H9 (cell line): ENCODE results near the gene TSPAN3. TPM values are rescaled to one million over a fixed set of nuclear protein-coding genes. Genes with fewer than 3 reads are reported as not detected.

Experiments used
- DNase-seq: peaks from one replicate; pipeline ENCODE4 v3.0.0-alpha.2; 2017
- H2AFZ ChIP-seq: one replicate; pipeline ENCODE4 v1.6.1; 2013; ENCODE audit warnings: mild to moderate bottlenecking, low read length, control low read depth, moderate library complexity
- H2AK5ac ChIP-seq: 2 replicates; pipeline ENCODE4 v1.6.1; 2013; ENCODE audit warnings: low read length, control low read depth, mixed read lengths; ENCODE audit not compliant: insufficient read length
- H2BK120ac ChIP-seq: one replicate; pipeline ENCODE4 v1.6.1; 2013; ENCODE audit warnings: low read depth, mild to moderate bottlenecking, low read length, control low read depth, inconsistent platforms; ENCODE audit not compliant: poor library complexity, severe bottlenecking
- H2BK12ac ChIP-seq: 2 replicates; pipeline ENCODE4 v1.6.1; 2013; ENCODE audit warnings: low read length, control low read depth, mixed read lengths, low read depth; ENCODE audit not compliant: insufficient read length
- H2BK15ac ChIP-seq: 2 replicates; pipeline ENCODE4 v1.6.1; 2013; ENCODE audit warnings: low read depth, low read length, control low read depth
- H2BK20ac ChIP-seq: one replicate; pipeline ENCODE4 v1.6.1; 2013; ENCODE audit warnings: low read depth, mild to moderate bottlenecking, low read length, control low read depth, inconsistent platforms; ENCODE audit not compliant: poor library complexity, severe bottlenecking
- H2BK5ac ChIP-seq: 2 replicates; pipeline ENCODE4 v1.6.1; 2013; ENCODE audit warnings: low read length, control low read depth, mixed read lengths; ENCODE audit not compliant: insufficient read length
- H3K14ac ChIP-seq: 2 replicates; pipeline ENCODE4 v1.6.1; 2013; ENCODE audit warnings: low read length, control low read depth; ENCODE audit not compliant: insufficient read depth
- H3K18ac ChIP-seq: 2 replicates; pipeline ENCODE4 v1.6.1; 2013; ENCODE audit warnings: low read depth, mild to moderate bottlenecking, mixed read lengths, low read length, control low read depth; ENCODE audit not compliant: insufficient read length
- H3K23ac ChIP-seq: 2 replicates; pipeline ENCODE4 v1.6.1; 2013; ENCODE audit warnings: low read length, control low read depth, mixed read lengths, low read depth; ENCODE audit not compliant: insufficient read length
- H3K23me2 ChIP-seq: 2 replicates; pipeline ENCODE4 v1.6.1; 2013; ENCODE audit warnings: low read depth, mild to moderate bottlenecking, mixed read lengths, low read length, control low read depth; ENCODE audit not compliant: insufficient read length, poor library complexity, severe bottlenecking
- H3K27ac ChIP-seq: 2 replicates; pipeline ENCODE4 v1.5.1; 2013; ENCODE audit warnings: low read length, control low read depth, mixed read lengths, low read depth; ENCODE audit not compliant: insufficient read length
- H3K27me3 ChIP-seq: 2 replicates; pipeline ENCODE4 v1.6.1; 2013; ENCODE audit warnings: low read length, control low read depth, inconsistent platforms; ENCODE audit not compliant: insufficient read depth
- H3K4ac ChIP-seq: 2 replicates; pipeline ENCODE4 v1.6.1; 2013; ENCODE audit warnings: low read depth, mild to moderate bottlenecking, control low read depth, inconsistent platforms, low read length, moderate library complexity
- H3K4me1 ChIP-seq: 2 replicates; pipeline ENCODE4 v1.6.1; 2013; ENCODE audit warnings: low read length, control low read depth, inconsistent platforms; ENCODE audit not compliant: insufficient read depth
- H3K4me2 ChIP-seq: 2 replicates; pipeline ENCODE4 v1.6.1; 2013; ENCODE audit warnings: low read length, control low read depth, mixed read lengths; ENCODE audit not compliant: insufficient read length, insufficient read depth
- H3K56ac ChIP-seq: 2 replicates; pipeline ENCODE4 v1.6.1; 2013; ENCODE audit warnings: low read depth, mild to moderate bottlenecking, mixed read lengths, low read length, control low read depth; ENCODE audit not compliant: insufficient read length
- H3K79me1 ChIP-seq: 2 replicates; pipeline ENCODE4 v1.6.1; 2013; ENCODE audit warnings: low read depth, mild to moderate bottlenecking, moderate library complexity, low read length, control low read depth, inconsistent platforms; ENCODE audit not compliant: insufficient read depth, poor library complexity, severe bottlenecking
- H3K79me2 ChIP-seq: 2 replicates; pipeline ENCODE4 v1.6.1; 2013; ENCODE audit warnings: low read length, control low read depth, inconsistent platforms; ENCODE audit not compliant: insufficient read depth
- H3K9ac ChIP-seq: 2 replicates; pipeline ENCODE4 v1.6.1; 2013; ENCODE audit warnings: low read length, control low read depth, mixed read lengths; ENCODE audit not compliant: insufficient read length; ENCODE audit errors: extremely low read depth
- H3K9me3 ChIP-seq: one replicate; pipeline ENCODE4 v1.6.1; 2013; ENCODE audit warnings: low read depth, low read length, inconsistent platforms; ENCODE audit not compliant: control insufficient read depth
- H3T11ph ChIP-seq: one replicate; pipeline ENCODE4 v1.6.1; 2013; ENCODE audit warnings: mild to moderate bottlenecking, low read length, control low read depth, inconsistent platforms
- H4K20me1 ChIP-seq: one replicate; pipeline ENCODE4 v1.6.1; 2013; ENCODE audit not compliant: control insufficient read depth, insufficient read length, insufficient read depth
- H4K5ac ChIP-seq: 2 replicates; pipeline ENCODE4 v1.6.1; 2013; ENCODE audit warnings: low read depth, mild to moderate bottlenecking, mixed read lengths, low read length, control low read depth; ENCODE audit not compliant: insufficient read length
- H4K8ac ChIP-seq: replicated peaks from 2 replicates; pipeline ENCODE4 v1.6.1; 2013; ENCODE audit warnings: low read length, control low read depth, mixed read lengths, low read depth; ENCODE audit not compliant: insufficient read length
- H4K91ac ChIP-seq: 2 replicates; pipeline ENCODE4 v1.6.1; 2013; ENCODE audit warnings: low read depth, mild to moderate bottlenecking, moderate library complexity, mixed read lengths, low read length, control low read depth; ENCODE audit not compliant: insufficient read length
- H3K27ac Mint-ChIP-seq, 3 experiments: 2 replicates in 2 of 3; 3 replicates in 1 of 3; pipeline ENCODE4 v1.8.0; 2020 to 2021; ENCODE audit warnings: mixed read lengths in 3 of 3, mild to moderate bottlenecking in 1 of 3, moderate library complexity in 1 of 3
- H3K27me3 Mint-ChIP-seq: 2 replicates; pipeline ENCODE4 v1.8.0; 2021; ENCODE audit warnings: low read depth, mild to moderate bottlenecking, moderate library complexity, mixed read lengths
- H3K36me3 Mint-ChIP-seq, 3 experiments: 2 replicates in 2 of 3; 3 replicates in 1 of 3; pipeline ENCODE4 v1.8.0; 2020 to 2021; ENCODE audit warnings: low read depth in 3 of 3, mixed read lengths in 3 of 3; ENCODE audit not compliant: insufficient read depth in 1 of 3
- H3K4me1 Mint-ChIP-seq, 2 experiments: 2 replicates each; pipeline ENCODE4 v1.8.0; 2020; ENCODE audit warnings: mixed read lengths in 2 of 2
- H3K4me3 Mint-ChIP-seq, 2 experiments: 2 replicates in 1 of 2; 3 replicates in 1 of 2; pipeline ENCODE4 v1.8.0; 2020 to 2021; ENCODE audit warnings: mild to moderate bottlenecking in 2 of 2, mixed read lengths in 2 of 2, moderate library complexity in 1 of 2
- H3K9me3 Mint-ChIP-seq, 2 experiments: 2 replicates in 1 of 2; 3 replicates in 1 of 2; pipeline ENCODE4 v1.8.0; 2020; ENCODE audit warnings: mild to moderate bottlenecking in 2 of 2, mixed read lengths in 2 of 2, moderate library complexity in 1 of 2
- CTCF ChIP-seq: fragments of 200-600 bp; sonication (generic); conservative IDR thresholded peaks from 3 replicates; pipeline ENCODE4 v1.8.0; 2021; ENCODE audit warnings: antibody characterized with exemption, mild to moderate bottlenecking
- WGBS: extraction: QIAGEN DNeasy Blood & Tissue Kit; methylation state at CpG from one replicate; pipeline ENCODE4 v1.1.7; 2013; ENCODE audit warnings: missing lambda C conversion rate, low lambda C conversion rate, mixed read lengths; ENCODE audit not compliant: insufficient read length; ENCODE audit errors: extremely low coverage; 5-methylcytosine and 5-hydroxymethylcytosine counted together
- total RNA-seq: library from RNA; stranded (reverse); gene quantifications from 2 replicates; pipeline ENCODE4 v1.2.1, GENCODE V29; 2021

TSPAN3 gene
- total RNA-seq, 1 experiment from 2014 or later, result 117 TPM

- Histone ChIP-seq H4K91ac (no peak overlapping the region), H3K27ac (no peak overlapping the region), H3K79me1 (no peaks in the 10 kb centered on the region), H2BK15ac (no peak overlapping the region), H2BK20ac (no peak overlapping the region), H3K14ac (no peak overlapping the region), H3T11ph (no peak overlapping the region), H4K8ac (no peak overlapping the region), H2BK12ac (no peak overlapping the region), H3K4ac (no peak overlapping the region), H2AFZ (no peak overlapping the region), H3K9ac (no peak overlapping the region), H2BK120ac (no peak overlapping the region), H3K23ac (no peak overlapping the region), H4K5ac (no peak overlapping the region), H3K27me3 (no peaks in the 10 kb centered on the region), H3K4me1 (peaks cover 3% of the 10 kb centered on the region), H4K20me1 (no peaks in the 10 kb centered on the region), H3K79me2 (peaks cover 14% of the 10 kb centered on the region; the same call in 1 of the 2 replicates), H2AK5ac (no peak overlapping the region), H3K23me2 (peaks cover 6% of the 10 kb centered on the region), H3K56ac (no peak overlapping the region), H2BK5ac (no peak overlapping the region), H3K4me2 (no peak overlapping the region), H3K9me3 (no peaks in the 10 kb centered on the region), H3K18ac (no peak overlapping the region)
- Mint-ChIP-seq H3K27ac (no peak overlapping the region), H3K4me1 (peaks cover 27 to 31% of the 10 kb centered on the region in 2 experiments), H3K27me3 (no peaks in the 10 kb centered on the region; the same call in 1 of the 2 replicates), H3K36me3 (peaks cover 2 to 8% (median 4%) of the 10 kb centered on the region in 3 experiments; a peak in 5 of 7 replicates), H3K4me3 (no peak overlapping the region), H3K9me3 (no peaks in the 10 kb centered on the region)
- no peak for DNase-seq
- WGBS, result no CpG with 5 or more reads among the region's 7 CpGs
- TF ChIP-seq CTCF, result no peak
Measured at GRCh38 chr15:77068633-77069032, 2.3 kb downstream of the TSPAN3 start.
